ENCODE measurements around the gene NBPF8.
"Not testable (repeated sequence)": the region's sequence is repeated elsewhere in the genome, so short reads cannot be mapped to it uniquely, and the experiment has no call there.

Gene NBPF8

GRCh38 chr1:120414911-120415480, at the start of gene NBPF8:
Gene NBPF8 (plus strand): TSS chr1:120415035. CDS start chr1:120436523, 21,488 bp downstream.
- DNase-seq (ENCODE audit: low spot score): peak; percentile 72

- peak; percentile 0 for DNase-seq (ENCODE audit: low spot score)
Measured at GRCh38 chr1:120367709-120368108, 47.1 kb upstream of the NBPF8 start.

- DNase-seq (ENCODE audit: low spot score): not testable (repeated sequence)
Measured at GRCh38 chr1:120386651-120387050, 28.2 kb upstream of the NBPF8 start.

- not testable (repeated sequence) for DNase-seq (ENCODE audit: low spot score)
Measured at GRCh38 chr1:120388597-120389126, 26.2 kb upstream of the NBPF8 start.

- not testable (repeated sequence) for DNase-seq (ENCODE audit: low spot score)
Measured at GRCh38 chr1:120391365-120391764, 23.5 kb upstream of the NBPF8 start.

- DNase-seq (ENCODE audit: low spot score): not testable (repeated sequence)
Measured at GRCh38 chr1:120393316-120394232, 21.3 kb upstream of the NBPF8 start.

- DNase-seq (ENCODE audit: low spot score): not testable (repeated sequence)
Measured at GRCh38 chr1:120405348-120405747, 9.5 kb upstream of the NBPF8 start.

- peak; percentile 6 for DNase-seq (ENCODE audit: low spot score)
Measured at GRCh38 chr1:120414451-120414850, 384 bp upstream of the NBPF8 start.

GRCh38 chr1:120415492-120415961, 692 bp downstream of the NBPF8 start:
- DNase-seq (ENCODE audit: low spot score): peak; percentile 36

- DNase-seq (ENCODE audit: low spot score): not testable (repeated sequence)
Measured at GRCh38 chr1:120425063-120425462, 10.2 kb downstream of the NBPF8 start.

GRCh38 chr1:120431626-120432025, 16.8 kb downstream of the NBPF8 start:
- not testable (repeated sequence) for DNase-seq (ENCODE audit: low spot score)

- not testable (repeated sequence) for DNase-seq (ENCODE audit: low spot score)
Measured at GRCh38 chr1:120433831-120434230, 19.0 kb downstream of the NBPF8 start.

- not testable (repeated sequence) for DNase-seq (ENCODE audit: low spot score)
Measured at GRCh38 chr1:120449124-120449523, 34.3 kb downstream of the NBPF8 start.

All from NAMALWA (cell line).